Smooth muscle cell (in vitro differentiated cells): Measurements from ENCODE around the gene BACH2. TPM values are rescaled to one million over a fixed set of nuclear protein-coding genes. Genes with fewer than 3 reads are reported as not detected.

ENCODE experiments used
- DNase-seq: peaks from one replicate; lab custom pipeline; 2025; ENCODE audit not compliant: unreplicated experiment; lab: John Stamatoyannopoulos, UW
- H2AFZ ChIP-seq: fragments of 200-600 bp; sonication (generic); 2 replicates; pipeline ENCODE4 v1.6.0; 2016; ENCODE audit warnings: antibody characterized with exemption, low read depth, mild to moderate bottlenecking
- H3F3A ChIP-seq: fragments of 200-600 bp; sonication (generic); 2 replicates; pipeline ENCODE4 v1.6.0; 2017; ENCODE audit warnings: antibody characterized with exemption, low read depth
- H3K27ac ChIP-seq: fragments of 200-600 bp; sonication (generic); 2 replicates; pipeline ENCODE4 v1.5.1; 2016; ENCODE audit warnings: low read depth, mild to moderate bottlenecking
- H3K27me3 ChIP-seq: fragments of 200-600 bp; sonication (generic); 2 replicates; pipeline ENCODE4 v1.6.1; 2016; ENCODE audit warnings: low read depth, mild to moderate bottlenecking
- H3K36me3 ChIP-seq: fragments of 200-600 bp; sonication (generic); 2 replicates; pipeline ENCODE4 v1.5.1; 2016; ENCODE audit warnings: low read depth
- H3K4me1 ChIP-seq: fragments of 200-600 bp; sonication (generic); 2 replicates; pipeline ENCODE4 v1.5.1; 2016; ENCODE audit warnings: low read depth
- H3K4me2 ChIP-seq: fragments of 200-600 bp; sonication (generic); 2 replicates; pipeline ENCODE4 v1.6.0; 2016; ENCODE audit warnings: mild to moderate bottlenecking
- H3K4me3 ChIP-seq: fragments of 200-600 bp; sonication (generic); 2 replicates; pipeline ENCODE4 v1.5.1; 2016; ENCODE audit warnings: mild to moderate bottlenecking
- H3K79me2 ChIP-seq: fragments of 200-600 bp; sonication (generic); 2 replicates; pipeline ENCODE4 v1.6.0; 2016; ENCODE audit warnings: low read depth, mild to moderate bottlenecking
- H3K9ac ChIP-seq: fragments of 200-600 bp; sonication (generic); 2 replicates; pipeline ENCODE4 v1.6.0; 2016; ENCODE audit warnings: low read depth
- H3K9me3 ChIP-seq: fragments of 200-600 bp; sonication (generic); replicated peaks from 2 replicates; pipeline ENCODE4 v1.5.1; 2016; ENCODE audit warnings: low read depth
- H4K20me1 ChIP-seq: fragments of 200-600 bp; sonication (generic); 2 replicates; pipeline ENCODE4 v1.6.0; 2016; ENCODE audit warnings: low read depth
- CTCF ChIP-seq: fragments of 200-600 bp; sonication (generic); IDR thresholded peaks from 2 replicates; pipeline ENCODE4 v1.5.1; 2017; ENCODE audit warnings: borderline replicate concordance, mild to moderate bottlenecking, antibody characterized with exemption; ENCODE audit not compliant: insufficient read depth, poor library complexity, severe bottlenecking
- WGBS: methylation state at CpG from one replicate; pipeline ENCODE4 v1.1.7; 2016; ENCODE audit warnings: low lambda C conversion rate; 5-methylcytosine and 5-hydroxymethylcytosine counted together
- polyA plus RNA-seq: library from polyadenylated mRNA; unstranded; fragments of >200 nt; fragmentation: Nextera tagmentation; extraction: Ambion mirVana; gene quantifications from 2 replicates; pipeline ENCODE4 v1.2.1, GENCODE V29; 2016
- total RNA-seq: library from RNA; depleted of rRNA; stranded (reverse); fragments of >200 nt; gene quantifications from 2 replicates; pipeline ENCODE4 v1.2.3, GENCODE V29; 2014

The BACH2 gene
- total and polyA plus RNA-seq, 2 experiments from 2014 or later, result 3.0 to 4.5 TPM

- WGBS, result 56% methylated on average over 2 of the region's 2 CpGs
Measured at GRCh38 chr6:90003941-90004340, 292.7 kb downstream of the BACH2 start.

GRCh38 chr6:90003069-90003795, 293.4 kb downstream of the BACH2 start:
- H4K20me1 ChIP-seq, result no peaks in the 10 kb centered on the region
- H3K9me3 ChIP-seq, result no peaks in the 10 kb centered on the region
- H3K4me3 ChIP-seq, result no peak overlapping the region
- 89% methylated on average over 5 of the region's 5 CpGs for WGBS
- H3K27me3 ChIP-seq, result no peaks in the 10 kb centered on the region
- H2AFZ ChIP-seq, result no peak overlapping the region
- no peak overlapping the region for H3K27ac ChIP-seq
- no peak overlapping the region for H3K9ac ChIP-seq
- H3K4me2 ChIP-seq, result no peak overlapping the region
- H3K4me1 ChIP-seq, result peaks cover 15% of the 10 kb centered on the region
- H3K79me2 ChIP-seq, result no peaks in the 10 kb centered on the region
- no peak for DNase-seq
- TF ChIP-seq CTCF, result no peak
- H3K36me3 ChIP-seq, result peaks cover 5% of the 10 kb centered on the region
- H3F3A ChIP-seq, result no peaks in the 10 kb centered on the region

More at GRCh38 chr6:90003941-90004340, 292.7 kb downstream of the BACH2 start:
- H3K36me3 ChIP-seq, result peaks cover 5% of the 10 kb centered on the region
- no peaks in the 10 kb centered on the region for H3K9me3 ChIP-seq
- no peak for TF ChIP-seq CTCF
- no peaks in the 10 kb centered on the region for H4K20me1 ChIP-seq
- no peak overlapping the region for H3K9ac ChIP-seq
- peaks cover 15% of the 10 kb centered on the region for H3K4me1 ChIP-seq
- H3K27me3 ChIP-seq, result no peaks in the 10 kb centered on the region
- DNase-seq, result no peak
- peak overlapping the region; percentile 13 for H3K27ac ChIP-seq
- H3K79me2 ChIP-seq, result no peaks in the 10 kb centered on the region
- H3K4me2 ChIP-seq, result peak overlapping the region; percentile 62
- H2AFZ ChIP-seq, result no peak overlapping the region
- no peak overlapping the region for H3K4me3 ChIP-seq
- H3F3A ChIP-seq, result no peaks in the 10 kb centered on the region

- H3K9me3 ChIP-seq, result no peaks in the 10 kb centered on the region
- no peaks in the 10 kb centered on the region for H4K20me1 ChIP-seq
- no peak for TF ChIP-seq CTCF
- H3K4me1 ChIP-seq, result peaks cover 15% of the 10 kb centered on the region
- H3K4me2 ChIP-seq, result no peak overlapping the region
- H3K9ac ChIP-seq, result no peak overlapping the region
- DNase-seq, result no peak
- H3K27ac ChIP-seq, result no peak overlapping the region
- H3K79me2 ChIP-seq, result no peaks in the 10 kb centered on the region
- H3K4me3 ChIP-seq, result no peak overlapping the region
- H3K27me3 ChIP-seq, result no peaks in the 10 kb centered on the region
- H2AFZ ChIP-seq, result no peak overlapping the region
- no peaks in the 10 kb centered on the region for H3K36me3 ChIP-seq
- 99% methylated on average over 5 of the region's 5 CpGs for WGBS
- no peaks in the 10 kb centered on the region for H3F3A ChIP-seq
Measured at GRCh38 chr6:90000864-90001731, 295.5 kb downstream of the BACH2 start.
